Pancreas (tissue), 10 donors: ENCODE results near the gene RUNX1. TPM values are rescaled to one million over a fixed set of nuclear protein-coding genes. Genes with fewer than 3 reads are reported as not detected.
A peak's percentile ranks its signal among the peaks of the same experiment; 100 is the strongest.

ENCODE experiments used
- ATAC-seq, 4 donors: fragments of 200-7000 bp; cut with Tn5 transposase; one replicate each; pipeline versions ENCODE4 v1.8.0 to v1.9.1; 2020; ENCODE audit warnings: mild to moderate bottlenecking in 4 of 4, moderate library complexity in 4 of 4
- DNase-seq, 6 donors: peaks; one replicate each; pipeline ENCODE4 v3.0.0-alpha.2; 2020
- FAIRE-seq: peaks from 2 replicates; lab custom pipeline; 2012; peaks lifted over from hg19 to GRCh38; lab: Jason Lieb, UNC
- H3K27ac ChIP-seq, 4 donors: fragments of 200-600 bp; sonication (generic); 1 replicate in 3 of 4; 2 replicates in 1 of 4; pipeline versions ENCODE4 v1.5.0 to v1.8.0; 2020
- H3K27me3 ChIP-seq, 4 donors: fragments of 200-600 bp; one replicate each; pipeline ENCODE4 v1.8.0; 2021
- H3K36me3 ChIP-seq, 3 donors: fragments of 200-600 bp; sonication (generic) in 1 of 3; one replicate each; pipeline versions ENCODE4 v1.5.0 to v1.8.0; 2020 to 2021
- H3K4me1 ChIP-seq, 3 donors: fragments of 200-600 bp; one replicate each; pipeline ENCODE4 v1.8.0; 2021
- H3K4me3 ChIP-seq, 4 donors: fragments of 200-600 bp; sonication (generic) in 2 of 4; one replicate each; pipeline versions ENCODE4 v1.5.0 to v1.8.0; 2020 to 2021
- H3K9me3 ChIP-seq, 4 donors: fragments of 200-600 bp; one replicate each; pipeline ENCODE4 v1.8.0; 2021
- WGBS, 2 donors: extraction: QIAGEN DNeasy Blood & Tissue Kit; methylation state at CpG; one replicate each; pipeline ENCODE4 v1.1.7; 2013; 5-methylcytosine and 5-hydroxymethylcytosine counted together
- intact Hi-C, 3 donors: fragments of 100-400 bp; cut with DNase I; formaldehyde crosslinking; loops; one replicate each; pipeline versions ENCODE4 v1.11.1 to v1.14.2; 2022
- polyA plus RNA-seq, 2 donors: library from polyadenylated mRNA; stranded (reverse); fragments of 200-250 nt; gene quantifications; one replicate each; pipeline ENCODE4 v1.2.3, GENCODE V29; 2013
- total RNA-seq, 6 donors: library from RNA; stranded (reverse); fragmentation: NEBNext Ultra II Directional in 4 of 6; extraction: Animal tissue kit (Norgen Biotek cat#: 25700) in 4 of 6; gene quantifications; one replicate each; pipeline versions ENCODE4 v1.2.1 to v1.2.4, GENCODE V29; 2021 to 2023
- TF ChIP-seq, protein P1 (sequence below), 4 donors: fragments of 200-600 bp; sonication (generic) in 3 of 4; IDR thresholded peaks; one replicate each; pipeline versions ENCODE4 v1.5.0 to v1.8.0; 2021; ENCODE audit warnings: antibody characterized with exemption in 4 of 4
- donor health status: healthy with polysubstance abuse.
- donor health status: DM: no; HTN: no; CAD: no; lungs with moderate emphysema.
- donor health status: DM: no; HTN: no; CAD: no.
- donor health status: control.
- donor health status: control.
- donor health status: Bipolar disorder and iron deficiency.
- donor health status: DM: yes; HTN: yes; CAD: no.
- donor health status: DM: no; HTN: no; CAD: no.
- donor health status: DM: no; HTN: no; CAD: no.
- donor health status: DM: yes; HTN: yes; CAD: no.

The RUNX1 gene
- total and polyA plus RNA-seq, 8 donors: 2.1 to 38.2 (median 4.5) TPM

DNA sequence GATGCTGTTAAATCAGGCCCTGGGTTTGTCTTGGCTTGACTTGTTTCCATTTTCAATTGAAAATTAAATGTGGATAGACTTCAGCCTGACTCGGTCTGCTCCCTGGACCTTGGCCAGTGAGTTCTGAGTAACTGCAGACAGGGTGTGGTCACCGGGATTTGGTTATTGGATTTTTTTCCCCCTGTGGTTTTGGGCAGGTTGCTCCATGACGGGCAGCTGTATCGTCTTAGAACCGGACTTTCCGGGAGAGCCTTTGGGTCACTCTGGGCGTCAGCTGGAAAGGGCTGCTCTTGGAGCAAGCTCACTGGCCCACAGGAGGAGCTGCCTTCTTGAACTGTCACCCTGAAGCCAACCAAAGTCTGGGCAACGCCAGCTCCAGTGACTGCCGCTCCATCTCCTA is 305.3 kb downstream of the RUNX1 start:
- intact Hi-C loops: loop anchor here in 2 of 3 donors (10.0 kb wide), 2 partner anchors 141 to 661 kb away; no protein-coding TSS in a partner anchor
- Histone ChIP-seq H3K36me3 (no peaks in the 10 kb centered on the region), H3K27me3 (no peaks in the 10 kb centered on the region), H3K4me1 (peaks cover 7 to 20% (median 11%) of the 10 kb centered on the region in 3 donors), H3K9me3 (no peaks in the 10 kb centered on the region), H3K27ac (peak overlapping the region in 2 of 4 donors; percentile 70 to 76), H3K4me3 (no peak overlapping the region)
- DNase-seq (peak in 2 of 6 donors; percentile 18 to 38), FAIRE-seq (no peak), ATAC-seq (peak in 2 of 4 donors; percentile 4 to 15)
- 65 to 69% methylated on average over 9 of the region's 9 CpGs for WGBS, 2 donors
- TF ChIP-seq, protein P1, sequence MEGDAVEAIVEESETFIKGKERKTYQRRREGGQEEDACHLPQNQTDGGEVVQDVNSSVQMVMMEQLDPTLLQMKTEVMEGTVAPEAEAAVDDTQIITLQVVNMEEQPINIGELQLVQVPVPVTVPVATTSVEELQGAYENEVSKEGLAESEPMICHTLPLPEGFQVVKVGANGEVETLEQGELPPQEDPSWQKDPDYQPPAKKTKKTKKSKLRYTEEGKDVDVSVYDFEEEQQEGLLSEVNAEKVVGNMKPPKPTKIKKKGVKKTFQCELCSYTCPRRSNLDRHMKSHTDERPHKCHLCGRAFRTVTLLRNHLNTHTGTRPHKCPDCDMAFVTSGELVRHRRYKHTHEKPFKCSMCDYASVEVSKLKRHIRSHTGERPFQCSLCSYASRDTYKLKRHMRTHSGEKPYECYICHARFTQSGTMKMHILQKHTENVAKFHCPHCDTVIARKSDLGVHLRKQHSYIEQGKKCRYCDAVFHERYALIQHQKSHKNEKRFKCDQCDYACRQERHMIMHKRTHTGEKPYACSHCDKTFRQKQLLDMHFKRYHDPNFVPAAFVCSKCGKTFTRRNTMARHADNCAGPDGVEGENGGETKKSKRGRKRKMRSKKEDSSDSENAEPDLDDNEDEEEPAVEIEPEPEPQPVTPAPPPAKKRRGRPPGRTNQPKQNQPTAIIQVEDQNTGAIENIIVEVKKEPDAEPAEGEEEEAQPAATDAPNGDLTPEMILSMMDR (IDR thresholded peaks at IDR 0.05): no peak

DNA sequence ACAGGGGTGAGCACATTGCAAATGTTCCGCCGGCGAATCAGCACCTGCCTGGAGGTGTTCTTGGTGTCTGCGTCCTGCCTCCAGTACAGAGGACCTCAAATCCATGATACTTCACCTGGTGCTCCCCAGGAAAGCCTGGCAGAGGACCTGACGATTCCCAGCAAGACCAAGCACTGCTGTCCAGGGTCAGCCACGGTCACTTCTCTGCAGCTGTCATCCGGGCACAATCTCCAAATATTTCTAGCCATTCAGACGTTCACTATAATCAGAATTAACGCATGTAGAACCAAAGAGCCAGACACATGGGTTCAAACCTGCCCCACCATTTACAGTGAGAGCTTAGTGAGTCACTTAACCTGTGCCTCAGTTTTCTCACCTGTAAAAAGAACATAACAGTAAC is 305.8 kb downstream of the RUNX1 start:
- Histone ChIP-seq H3K9me3 (no peaks in the 10 kb centered on the region), H3K4me3 (no peak overlapping the region), H3K36me3 (no peaks in the 10 kb centered on the region), H3K27me3 (no peaks in the 10 kb centered on the region), H3K27ac (peak overlapping the region in 1 of 4 donors; percentile 70), H3K4me1 (peaks cover 7 to 20% (median 11%) of the 10 kb centered on the region in 3 donors)
- intact Hi-C loops: loop anchor here in 2 of 3 donors (10.0 kb wide), 2 partner anchors 142 to 662 kb away; no protein-coding TSS in a partner anchor
- FAIRE-seq (no peak), DNase-seq (no peak), ATAC-seq (no peak)
- WGBS, 2 donors: 84 to 88% methylated on average over 9 of the region's 9 CpGs
- TF ChIP-seq, protein P1 (IDR thresholded peaks at IDR 0.05): no peak

DNA sequence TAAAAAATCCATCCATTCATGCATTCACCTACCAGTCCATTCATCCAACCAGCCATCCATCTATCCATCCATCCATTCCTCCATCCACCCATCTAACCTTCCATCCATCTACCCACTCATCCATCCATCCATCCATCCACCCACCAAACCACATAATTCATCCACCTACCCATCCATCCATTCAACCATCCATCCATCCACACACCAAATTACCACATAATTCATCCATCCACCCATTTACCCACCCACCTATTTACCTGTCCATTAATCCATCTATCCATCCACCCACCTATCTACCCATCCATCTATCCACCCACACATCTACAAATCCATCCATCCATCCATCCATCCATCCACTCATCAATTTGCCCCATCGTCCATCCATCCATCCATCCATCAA is 308.9 kb downstream of the RUNX1 start:
- Histone ChIP-seq H3K4me1 (peaks cover 5 to 21% (median 9%) of the 10 kb centered on the region in 3 donors), H3K4me3 (no peak overlapping the region), H3K36me3 (no peaks in the 10 kb centered on the region), H3K9me3 (no peaks in the 10 kb centered on the region), H3K27me3 (no peaks in the 10 kb centered on the region), H3K27ac (no peak overlapping the region)
- FAIRE-seq (no peak), ATAC-seq (no peak), DNase-seq (no peak)
- WGBS, 2 donors: 63 to 68% methylated on average over 1 of the region's 1 CpG
- TF ChIP-seq, protein P1 (IDR thresholded peaks at IDR 0.05): no peak
- intact Hi-C loops: loop anchor here in 2 of 3 donors (10.0 kb wide), 2 partner anchors 145 to 665 kb away; no protein-coding TSS in a partner anchor
